ENCODE results near the gene PCDH19. TPM values are rescaled to one million over a fixed set of nuclear protein-coding genes. Genes with fewer than 3 reads are reported as not detected.

PCDH19 gene
- total and polyA plus RNA-seq, 5 experiments from 2014 or later: not detected

DNA sequence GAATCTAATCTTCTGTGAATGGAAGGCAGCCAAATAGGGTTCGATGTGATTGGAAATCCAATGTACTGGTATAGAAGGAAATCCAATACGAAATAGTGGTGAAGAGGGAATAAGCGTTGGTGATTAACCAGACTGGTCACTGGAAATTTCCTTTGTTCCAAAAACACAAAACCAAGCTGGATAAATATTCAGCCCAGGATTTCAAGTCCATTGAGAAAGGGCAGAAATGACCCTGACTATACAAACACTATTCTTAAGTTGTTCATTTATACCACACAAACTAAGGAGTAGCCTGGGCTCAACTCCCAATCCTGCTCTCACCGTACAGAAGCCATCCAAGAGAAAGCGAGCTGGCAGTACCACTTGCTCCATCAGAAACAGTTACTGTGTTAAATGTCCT, 32.2 kb downstream of the PCDH19 start:
- DNase-seq (no peak), ATAC-seq (no peak)
- H3K4me3 Mint-ChIP-seq: no peak overlapping the region
- H3K27ac Mint-ChIP-seq: no peak overlapping the region
- H3K27me3 Mint-ChIP-seq: peaks cover 0 to 6% (median 0%) of the 10 kb centered on the region in 5 donors
- no peaks in the 10 kb centered on the region for H3K9me3 Mint-ChIP-seq
- POLR2A ChIA-PET: no interaction called here
- peaks cover 0 to 10% (median 4%) of the 10 kb centered on the region in 4 donors for H3K4me1 Mint-ChIP-seq
- H3K36me3 Mint-ChIP-seq: no peaks in the 10 kb centered on the region

- peaks cover 0 to 10% (median 4%) of the 10 kb centered on the region in 4 donors for H3K4me1 Mint-ChIP-seq
- ATAC-seq (no peak), DNase-seq (no peak)
- peaks cover 0 to 6% (median 0%) of the 10 kb centered on the region in 5 donors for H3K27me3 Mint-ChIP-seq
- no peak overlapping the region for H3K27ac Mint-ChIP-seq
- POLR2A ChIA-PET: no interaction called here
- H3K36me3 Mint-ChIP-seq: no peaks in the 10 kb centered on the region
- H3K9me3 Mint-ChIP-seq: no peaks in the 10 kb centered on the region
- H3K4me3 Mint-ChIP-seq: no peak overlapping the region
Measured at GRCh38 chrX:100376576-100376975, 33.5 kb downstream of the PCDH19 start.

GRCh38 chrX:100373673-100374072, 36.4 kb downstream of the PCDH19 start:
- H3K9me3 Mint-ChIP-seq: no peaks in the 10 kb centered on the region
- no peak overlapping the region for H3K27ac Mint-ChIP-seq
- peaks cover 0 to under 1% (median 0%) of the 10 kb centered on the region in 4 donors for H3K4me1 Mint-ChIP-seq
- POLR2A ChIA-PET: no interaction called here
- DNase-seq (no peak), ATAC-seq (no peak)
- no peak overlapping the region for H3K4me3 Mint-ChIP-seq
- H3K27me3 Mint-ChIP-seq: peaks cover 0 to 6% (median 0%) of the 10 kb centered on the region in 5 donors
- no peaks in the 10 kb centered on the region for H3K36me3 Mint-ChIP-seq

GRCh38 chrX:100368167-100368566, 41.9 kb downstream of the PCDH19 start:
- H3K27me3 Mint-ChIP-seq: no peaks in the 10 kb centered on the region
- H3K27ac Mint-ChIP-seq: no peak overlapping the region
- ATAC-seq (no peak), DNase-seq (no peak)
- no peaks in the 10 kb centered on the region for H3K36me3 Mint-ChIP-seq
- H3K4me3 Mint-ChIP-seq: no peak overlapping the region
- POLR2A ChIA-PET: no interaction called here
- no peaks in the 10 kb centered on the region for H3K9me3 Mint-ChIP-seq
- no peaks in the 10 kb centered on the region for H3K4me1 Mint-ChIP-seq

- no peak for ATAC-seq
- no peaks in the 10 kb centered on the region for H3K36me3 Mint-ChIP-seq
- no peak overlapping the region for H3K27ac Mint-ChIP-seq
- H3K9me3 Mint-ChIP-seq: no peaks in the 10 kb centered on the region
- no peak overlapping the region for H3K4me3 Mint-ChIP-seq
- no peaks in the 10 kb centered on the region for H3K27me3 Mint-ChIP-seq
- no peak for DNase-seq
- POLR2A ChIA-PET: no interaction called here
- no peaks in the 10 kb centered on the region for H3K4me1 Mint-ChIP-seq
Measured at GRCh38 chrX:100363896-100364295, 46.2 kb downstream of the PCDH19 start.

DNA sequence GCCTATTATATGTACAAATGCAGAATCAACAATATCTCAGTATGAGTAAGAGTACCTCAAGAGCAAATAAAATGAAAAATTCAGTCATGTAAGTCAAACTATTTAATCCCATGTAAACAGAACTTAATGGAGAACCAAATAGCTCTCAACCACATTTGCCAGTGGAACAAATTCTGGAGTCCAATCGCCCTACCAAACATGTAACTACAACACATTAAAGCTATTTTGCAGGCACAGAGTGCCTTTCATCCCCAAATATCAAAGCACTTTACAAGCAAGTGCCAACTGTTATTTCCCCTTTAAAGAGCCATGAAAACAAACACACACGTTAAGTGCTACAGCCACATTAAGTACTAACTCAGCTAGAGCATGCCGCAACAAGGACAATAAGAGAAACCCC, 51.3 kb downstream of the PCDH19 start:
- ATAC-seq (no peak), DNase-seq (no peak)
- peaks cover 0 to 5% (median 1%) of the 10 kb centered on the region in 5 donors for H3K27me3 Mint-ChIP-seq
- H3K27ac Mint-ChIP-seq: no peak overlapping the region
- H3K4me3 Mint-ChIP-seq: no peak overlapping the region
- no peaks in the 10 kb centered on the region for H3K4me1 Mint-ChIP-seq
- POLR2A ChIA-PET: no interaction called here
- H3K9me3 Mint-ChIP-seq: no peaks in the 10 kb centered on the region
- H3K36me3 Mint-ChIP-seq: no peaks in the 10 kb centered on the region

- H3K36me3 Mint-ChIP-seq: no peaks in the 10 kb centered on the region
- H3K9me3 Mint-ChIP-seq: peaks cover 0 to 4% (median 0%) of the 10 kb centered on the region in 9 donors
- ATAC-seq: no peak
- no peaks in the 10 kb centered on the region for H3K4me1 Mint-ChIP-seq
- POLR2A ChIA-PET: no interaction called here
- H3K27me3 Mint-ChIP-seq: peaks cover 0 to 5% (median 1%) of the 10 kb centered on the region in 5 donors
- DNase-seq: no peak
- no peak overlapping the region for H3K4me3 Mint-ChIP-seq
- H3K27ac Mint-ChIP-seq: no peak overlapping the region
Measured at GRCh38 chrX:100356351-100356896, 53.6 kb downstream of the PCDH19 start.

DNA sequence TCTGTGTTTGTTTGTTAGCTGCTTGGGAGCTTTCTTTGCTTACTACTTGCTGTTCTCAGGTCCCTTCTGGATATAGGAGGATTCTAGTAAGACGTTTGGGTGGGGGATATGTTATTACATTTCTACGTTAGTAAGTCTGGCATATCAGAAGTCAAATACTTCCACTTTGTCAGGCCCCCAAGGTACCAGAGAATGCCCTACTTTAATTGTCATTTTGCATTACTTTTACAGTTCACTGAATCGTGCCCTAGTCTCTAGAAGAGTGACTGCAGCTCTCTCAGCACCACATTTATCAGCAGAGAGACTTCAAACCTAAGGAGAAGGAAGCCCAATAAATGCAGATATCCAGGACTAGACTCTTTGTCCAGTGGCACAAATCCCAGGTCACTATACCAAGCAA, 54.4 kb downstream of the PCDH19 start:
- ATAC-seq: no peak
- POLR2A ChIA-PET: no interaction called here
- H3K27me3 Mint-ChIP-seq: peaks cover 0 to 5% (median 1%) of the 10 kb centered on the region in 5 donors

GRCh38 chrX:100353326-100353725, 56.7 kb downstream of the PCDH19 start:
- Mint-ChIP-seq H3K27ac (no peak overlapping the region), H3K27me3 (peaks cover 0 to 5% (median 1%) of the 10 kb centered on the region in 5 donors), H3K4me1 (no peaks in the 10 kb centered on the region), H3K4me3 (no peak overlapping the region), H3K9me3 (peaks cover 0 to 5% (median 0%) of the 10 kb centered on the region in 9 donors), H3K36me3 (no peaks in the 10 kb centered on the region)
- POLR2A ChIA-PET: no interaction called here
- ATAC-seq (no peak), DNase-seq (no peak)

More for the DNA sequence above, 54.4 kb downstream of the PCDH19 start:
- no peak overlapping the region for H3K27ac Mint-ChIP-seq
- H3K4me3 Mint-ChIP-seq: no peak overlapping the region
- H3K4me1 Mint-ChIP-seq: no peaks in the 10 kb centered on the region
- no peaks in the 10 kb centered on the region for H3K36me3 Mint-ChIP-seq
- H3K9me3 Mint-ChIP-seq: peaks cover 0 to 5% (median 0%) of the 10 kb centered on the region in 9 donors
- DNase-seq: no peak

- H3K4me3 Mint-ChIP-seq: no peak overlapping the region
- peaks cover 0 to 5% (median 0%) of the 10 kb centered on the region in 9 donors for H3K9me3 Mint-ChIP-seq
- POLR2A ChIA-PET: no interaction called here
- ATAC-seq (no peak), DNase-seq (no peak)
- no peaks in the 10 kb centered on the region for H3K4me1 Mint-ChIP-seq
- H3K27me3 Mint-ChIP-seq: no peaks in the 10 kb centered on the region
- no peak overlapping the region for H3K27ac Mint-ChIP-seq
- no peaks in the 10 kb centered on the region for H3K36me3 Mint-ChIP-seq
Measured at GRCh38 chrX:100350704-100351489, 59.2 kb downstream of the PCDH19 start.

GRCh38 chrX:100349391-100349790, 60.7 kb downstream of the PCDH19 start:
- H3K36me3 Mint-ChIP-seq: no peaks in the 10 kb centered on the region
- POLR2A ChIA-PET: no interaction called here
- peaks cover 0 to 5% (median 0%) of the 10 kb centered on the region in 9 donors for H3K9me3 Mint-ChIP-seq
- ATAC-seq (no peak), DNase-seq (no peak)
- H3K4me3 Mint-ChIP-seq: no peak overlapping the region
- no peaks in the 10 kb centered on the region for H3K27me3 Mint-ChIP-seq
- H3K4me1 Mint-ChIP-seq: no peaks in the 10 kb centered on the region
- H3K27ac Mint-ChIP-seq: no peak overlapping the region

- no peak for ATAC-seq
- Mint-ChIP-seq H3K4me1 (no peaks in the 10 kb centered on the region), H3K9me3 (no peaks in the 10 kb centered on the region), H3K36me3 (no peaks in the 10 kb centered on the region), H3K27ac (no peak overlapping the region), H3K4me3 (no peak overlapping the region), H3K27me3 (peaks cover 0 to 1% (median 0%) of the 10 kb centered on the region in 5 donors)
- POLR2A ChIA-PET: no interaction called here
- DNase-seq: no peak
Measured at GRCh38 chrX:100341142-100341510, 68.9 kb downstream of the PCDH19 start.

DNA sequence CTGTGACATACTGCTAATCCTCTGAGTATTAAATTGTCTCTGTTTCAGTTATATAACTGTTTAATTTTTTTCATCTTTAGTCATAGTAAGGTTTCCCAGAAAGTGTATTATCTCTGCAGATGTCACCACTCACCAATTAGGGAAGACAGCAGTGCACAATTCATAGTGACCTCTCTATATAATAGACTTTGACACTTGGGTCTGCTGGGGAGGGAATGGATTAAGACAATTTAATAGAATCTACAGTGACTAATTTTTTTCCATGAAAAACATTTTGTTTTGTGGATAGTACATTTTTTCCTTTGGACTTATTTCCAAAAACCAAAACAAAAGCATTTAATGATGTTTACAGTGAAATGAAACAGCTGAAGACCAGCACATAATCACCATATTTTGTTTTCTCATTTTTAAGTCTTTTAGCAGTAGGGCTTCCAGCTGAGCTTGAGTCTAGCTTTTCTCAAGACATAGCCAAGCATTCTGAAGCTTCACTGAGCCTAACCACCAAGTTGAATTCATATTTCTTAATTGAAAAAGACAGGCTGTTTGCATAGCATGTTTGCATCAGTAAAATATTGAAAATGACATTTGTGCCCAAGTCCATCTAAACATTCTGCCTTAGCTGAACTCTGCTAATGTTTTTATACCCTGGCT, 69.5 kb downstream of the PCDH19 start:
- DNase-seq (no peak), ATAC-seq (no peak)
- Mint-ChIP-seq H3K27me3 (peaks cover 0 to 4% (median 0%) of the 10 kb centered on the region in 5 donors), H3K27ac (no peak overlapping the region), H3K9me3 (no peaks in the 10 kb centered on the region), H3K4me1 (no peaks in the 10 kb centered on the region), H3K36me3 (no peaks in the 10 kb centered on the region), H3K4me3 (no peak overlapping the region)
- POLR2A ChIA-PET: no interaction called here

Data from naive thymus-derived CD8-positive, alpha-beta T cell (primary cell).